GM19099 (cell line): ENCODE data around the gene SWAP70.

ENCODE experiments used
- POLR2A ChIP-seq: IDR thresholded peaks from 3 replicates; pipeline ENCODE4 v1.6.1; 2011; ENCODE audit warnings: low read depth; ENCODE audit not compliant: insufficient read length; ENCODE audit errors: extremely low read depth

Gene SWAP70

DNA sequence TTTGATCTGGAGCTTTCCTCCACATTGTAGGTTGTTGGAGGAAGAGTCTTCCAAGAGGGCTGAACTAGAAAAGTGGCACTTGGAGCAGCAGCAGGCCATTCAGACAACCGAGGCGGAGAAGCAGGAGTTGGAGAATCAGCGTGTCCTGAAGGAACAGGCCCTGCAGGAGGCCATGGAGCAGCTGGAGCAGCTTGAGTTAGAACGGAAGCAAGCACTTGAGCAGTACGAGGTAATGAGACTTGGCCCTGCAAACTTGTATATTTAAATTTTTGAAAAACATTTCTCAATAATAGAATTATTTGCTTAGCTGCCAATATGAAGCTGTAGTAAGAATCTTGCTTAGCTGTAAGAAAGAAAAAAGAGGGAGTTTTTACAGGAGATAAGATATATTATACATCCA, 84.0 kb downstream of the SWAP70 start:
- no peak for TF ChIP-seq POLR2A

DNA sequence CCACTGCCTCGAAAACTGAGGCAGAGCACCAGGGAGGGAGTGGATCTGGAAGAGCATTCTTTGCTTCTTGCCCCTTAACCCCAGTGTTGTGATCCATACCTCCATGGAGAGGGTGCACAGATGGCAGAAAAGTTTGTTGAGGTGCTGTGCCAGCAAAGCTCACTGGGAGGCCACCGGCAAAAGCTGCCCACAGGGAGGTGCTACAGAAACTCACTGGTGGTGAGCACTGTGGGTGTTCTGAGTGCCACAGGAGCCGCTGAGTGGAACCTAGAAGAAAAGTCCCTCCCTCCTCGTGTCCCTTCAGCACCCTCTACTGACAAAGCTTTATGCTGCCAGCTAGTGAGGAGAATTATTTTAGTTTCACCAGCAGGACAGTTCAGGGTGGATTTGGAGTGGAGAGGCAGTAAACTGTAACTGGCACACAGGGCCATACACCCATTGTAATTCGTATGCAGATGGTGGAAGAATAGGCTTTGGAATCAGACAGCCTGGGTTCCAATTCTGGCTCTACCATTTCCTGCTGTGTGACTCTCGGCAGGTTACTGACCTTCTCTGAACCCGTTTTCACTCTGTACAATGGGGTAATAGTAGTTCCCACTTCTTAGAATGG, 84.6 kb downstream of the SWAP70 start:
- no peak for TF ChIP-seq POLR2A

DNA sequence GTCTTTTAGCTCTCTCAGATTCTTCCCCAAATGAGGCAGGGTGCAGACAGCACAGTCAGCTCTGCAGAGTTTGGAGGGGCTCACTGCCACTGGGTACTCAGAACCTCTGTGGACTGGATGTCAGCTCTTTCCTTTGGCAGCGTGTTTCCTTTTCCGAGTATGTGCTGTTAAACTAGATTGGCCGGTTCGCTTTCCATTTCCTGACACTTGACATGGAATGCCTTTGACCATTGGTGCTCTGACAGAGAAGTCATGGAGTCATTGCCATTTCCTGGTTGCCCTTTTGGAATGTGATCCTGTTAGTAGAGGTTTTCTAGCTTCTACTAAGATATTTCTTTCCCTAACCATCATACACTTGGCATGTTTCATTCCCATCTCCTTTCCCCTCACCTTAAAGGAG, 86.7 kb downstream of the SWAP70 start:
- no peak for TF ChIP-seq POLR2A

DNA sequence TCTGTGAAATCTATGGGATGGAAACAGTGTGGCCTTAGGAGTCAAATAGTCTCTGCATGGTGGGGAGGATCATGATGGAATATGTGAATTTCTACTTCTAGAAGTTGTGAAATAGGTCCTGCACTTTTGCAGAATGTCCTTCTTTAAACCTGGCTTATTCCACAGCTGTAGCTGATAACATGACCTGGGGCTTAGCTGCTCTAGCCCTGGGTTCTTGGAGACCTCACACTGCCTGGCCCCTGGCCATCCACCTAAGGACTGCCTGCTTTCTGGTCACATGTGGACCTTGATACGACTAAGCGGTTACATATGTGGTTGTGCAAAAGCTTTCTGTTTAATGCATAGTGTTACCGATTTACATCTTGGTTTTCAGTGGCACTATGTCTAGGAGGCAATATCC, 88.2 kb downstream of the SWAP70 start:
- TF ChIP-seq POLR2A, result no peak

DNA sequence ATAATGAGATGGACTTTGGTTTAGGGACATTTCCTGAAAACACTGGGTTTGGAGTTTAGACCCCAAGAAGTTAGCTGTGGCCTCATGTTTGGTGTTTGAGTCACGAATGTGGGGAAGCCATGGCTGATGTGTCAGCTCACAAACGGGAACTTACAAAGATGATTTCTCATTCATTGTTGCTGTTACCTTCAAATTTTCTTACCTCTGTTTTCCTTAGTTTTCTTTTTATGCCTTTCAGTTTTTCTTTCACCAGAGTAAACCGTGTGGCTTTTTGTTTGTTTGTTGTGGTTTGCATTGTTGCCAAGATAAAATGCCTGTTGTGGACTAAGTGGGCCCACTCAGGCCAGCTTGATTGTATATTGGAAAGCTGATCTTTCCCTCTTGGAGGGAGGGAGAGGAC, 89.1 kb downstream of the SWAP70 start:
- no peak for TF ChIP-seq POLR2A

DNA sequence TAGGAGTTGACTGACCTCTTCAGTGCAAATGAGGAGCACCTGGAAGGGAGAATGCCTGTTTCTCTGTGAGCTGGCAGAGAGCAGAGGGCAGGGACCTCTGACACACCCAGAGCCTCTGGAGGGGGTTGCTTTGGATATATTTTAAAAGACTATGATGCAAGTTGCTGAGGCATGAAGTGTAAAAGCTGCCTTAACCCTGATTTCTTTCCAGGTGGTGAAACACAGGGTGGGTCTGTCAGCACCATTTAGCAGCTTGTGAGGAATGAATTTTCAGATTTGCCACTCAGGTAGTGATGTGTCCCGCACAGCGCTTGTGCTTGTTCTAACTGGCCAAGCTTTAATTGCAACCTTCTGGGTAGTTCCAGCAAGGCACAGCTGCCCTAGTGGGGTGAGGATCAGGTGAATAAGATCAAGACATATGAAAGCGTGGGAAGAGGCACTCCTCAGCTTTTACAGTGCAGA, 90.2 kb downstream of the SWAP70 start:
- no peak for TF ChIP-seq POLR2A

DNA sequence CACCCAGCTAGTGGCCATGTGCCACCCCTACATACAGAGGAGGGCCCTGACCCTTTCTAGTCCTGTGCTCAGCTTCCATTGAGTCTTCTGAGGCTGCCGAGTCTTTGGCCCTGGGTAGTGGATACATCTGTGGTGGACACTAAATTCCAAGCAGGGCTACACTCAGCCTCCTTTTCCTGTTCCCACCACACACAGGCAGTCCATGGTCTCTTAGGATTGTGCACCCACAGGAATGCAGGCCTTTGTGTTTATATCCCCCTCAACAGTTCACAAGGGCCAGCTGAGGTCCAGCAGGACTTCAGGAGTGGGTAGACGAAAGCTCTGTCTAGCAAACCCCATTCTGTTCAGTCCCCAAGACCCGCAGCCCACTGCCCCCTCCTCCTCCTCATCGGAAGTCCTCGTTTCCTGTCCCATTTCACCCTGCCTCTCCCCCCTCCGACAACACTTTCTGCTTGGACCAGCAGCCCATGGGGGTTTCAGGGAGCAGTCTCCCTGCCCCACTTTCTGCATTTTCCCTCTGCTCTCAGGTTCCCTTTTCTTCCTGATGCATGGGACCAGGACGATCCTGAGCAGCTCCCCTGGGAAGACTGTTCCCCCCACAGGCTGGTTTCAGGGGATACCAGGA, 91.8 kb downstream of the SWAP70 start:
- TF ChIP-seq POLR2A, result no peak

DNA sequence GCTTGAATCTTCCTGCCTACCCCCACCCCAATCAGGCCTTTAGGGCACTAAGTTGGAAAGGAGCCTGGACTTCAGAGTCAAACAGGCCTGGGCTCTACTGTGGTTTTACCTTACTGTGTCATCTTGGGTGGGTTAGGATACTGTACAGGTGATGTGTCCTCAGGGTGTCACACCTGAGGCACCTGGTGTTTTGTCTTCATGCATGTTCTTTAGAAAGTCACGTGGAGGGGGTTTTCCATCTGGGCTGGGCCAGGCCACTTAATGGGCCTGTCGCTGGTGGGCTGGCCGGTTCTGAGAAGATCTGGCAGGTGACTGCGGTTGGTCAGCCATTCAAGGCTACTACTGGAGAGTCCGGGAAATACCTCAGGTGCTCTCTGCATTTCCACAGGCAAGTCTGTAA, 92.6 kb downstream of the SWAP70 start:
- TF ChIP-seq POLR2A, result no peak

DNA sequence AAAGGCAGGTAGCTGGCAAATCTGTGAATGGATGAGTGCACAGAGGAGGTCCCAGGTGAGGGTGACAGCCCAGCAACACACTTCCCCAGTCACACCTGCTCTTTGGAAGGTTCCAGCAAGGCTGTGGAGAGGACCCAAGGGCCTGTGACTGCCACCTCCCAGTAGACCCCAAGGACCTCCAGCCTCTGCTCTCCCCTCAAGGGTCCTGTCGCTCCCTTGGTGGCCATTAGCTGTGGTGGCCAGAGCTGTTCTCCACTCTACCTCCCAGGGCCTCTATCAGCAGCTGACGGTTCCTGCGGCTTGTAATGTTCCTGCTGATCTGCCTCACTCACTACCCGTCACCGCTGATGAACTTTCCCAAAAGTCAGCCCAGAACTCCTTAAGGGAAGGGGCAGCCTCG, 93.0 kb downstream of the SWAP70 start:
- TF ChIP-seq POLR2A, result no peak

DNA sequence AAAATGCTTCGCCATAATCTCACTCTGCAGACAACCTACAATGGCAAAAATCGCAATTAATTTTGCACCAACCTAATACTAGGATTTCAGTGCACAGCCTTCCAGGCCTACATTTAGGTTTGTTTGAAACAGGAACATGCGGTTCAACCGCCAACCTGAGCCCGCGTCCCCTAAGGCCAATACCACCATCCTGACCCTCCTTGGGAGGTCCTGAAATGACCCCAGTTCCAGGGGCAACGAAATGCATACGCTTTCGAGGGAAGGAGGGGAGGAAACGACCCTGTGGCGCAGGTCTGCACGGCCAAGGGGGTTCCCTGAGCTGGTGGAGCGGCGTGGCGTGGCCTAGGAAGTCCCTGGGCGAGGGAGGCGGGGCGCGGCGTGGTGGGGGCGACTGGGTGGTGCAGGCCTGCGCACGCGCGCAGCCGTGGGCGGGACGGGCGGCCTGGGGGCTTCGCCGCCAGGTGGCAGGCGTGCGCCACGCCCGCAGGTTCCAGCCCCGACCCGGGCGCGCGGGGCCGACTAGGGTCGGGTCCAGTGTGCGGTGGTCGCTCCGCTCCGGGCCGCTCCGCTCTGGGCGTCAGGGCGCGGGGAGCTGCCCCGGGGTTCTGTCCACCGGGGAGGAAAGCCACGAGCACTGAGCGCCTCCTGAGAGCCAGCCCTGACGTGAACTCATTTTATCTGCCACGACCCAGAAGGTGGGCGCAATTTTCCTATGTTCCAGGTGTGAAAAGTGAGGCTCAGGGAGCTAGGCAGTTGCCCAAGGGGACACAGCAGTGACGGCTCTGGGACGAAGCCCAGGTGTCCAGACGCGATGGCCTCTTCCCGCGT, 94.1 kb downstream of the SWAP70 start:
- peak; percentile 59 for TF ChIP-seq POLR2A

DNA sequence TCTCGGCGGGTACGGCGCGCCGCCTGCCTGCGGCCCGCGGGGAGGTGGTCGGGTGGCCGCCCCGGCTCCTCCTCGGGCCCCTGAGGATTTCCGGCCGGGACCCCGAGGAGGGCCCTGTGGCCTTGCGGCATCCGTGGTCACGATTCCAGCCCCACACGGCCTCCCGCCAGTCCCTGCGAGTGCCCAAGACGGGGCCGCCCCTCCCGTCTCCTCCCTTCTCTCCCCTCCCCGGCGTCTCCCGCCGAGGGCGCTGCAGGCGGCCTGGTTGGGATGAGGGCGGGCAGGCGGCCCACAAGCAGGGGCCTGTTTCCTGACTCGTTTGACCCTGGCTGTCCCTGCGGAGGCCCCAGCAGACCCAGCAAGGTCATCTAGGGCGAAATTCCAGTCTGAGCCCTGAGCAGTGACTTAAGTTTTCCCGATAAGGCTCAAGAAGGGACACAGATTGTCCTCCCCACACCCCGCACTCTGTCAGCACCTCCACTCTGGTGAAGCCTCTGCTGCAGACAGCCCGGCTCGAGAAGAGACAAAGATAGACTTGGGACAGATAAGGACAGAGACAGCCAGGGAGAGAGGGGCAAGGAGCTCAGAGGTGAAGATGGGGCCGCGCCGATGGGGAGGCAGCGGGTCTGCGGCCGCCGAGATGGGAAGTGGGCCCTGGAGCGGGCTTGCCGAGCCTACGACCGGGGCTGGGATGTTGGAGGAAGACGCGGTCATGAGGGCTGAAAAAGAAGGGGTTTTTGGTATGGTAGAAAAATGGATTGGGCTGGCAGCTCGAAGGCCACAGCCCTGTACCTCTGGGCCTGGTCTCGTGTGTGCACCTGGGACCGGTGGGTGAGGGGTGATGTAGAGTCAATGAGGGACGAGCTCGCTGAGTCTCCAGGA, 95.0 kb downstream of the SWAP70 start:
- peak; percentile 0 for TF ChIP-seq POLR2A

DNA sequence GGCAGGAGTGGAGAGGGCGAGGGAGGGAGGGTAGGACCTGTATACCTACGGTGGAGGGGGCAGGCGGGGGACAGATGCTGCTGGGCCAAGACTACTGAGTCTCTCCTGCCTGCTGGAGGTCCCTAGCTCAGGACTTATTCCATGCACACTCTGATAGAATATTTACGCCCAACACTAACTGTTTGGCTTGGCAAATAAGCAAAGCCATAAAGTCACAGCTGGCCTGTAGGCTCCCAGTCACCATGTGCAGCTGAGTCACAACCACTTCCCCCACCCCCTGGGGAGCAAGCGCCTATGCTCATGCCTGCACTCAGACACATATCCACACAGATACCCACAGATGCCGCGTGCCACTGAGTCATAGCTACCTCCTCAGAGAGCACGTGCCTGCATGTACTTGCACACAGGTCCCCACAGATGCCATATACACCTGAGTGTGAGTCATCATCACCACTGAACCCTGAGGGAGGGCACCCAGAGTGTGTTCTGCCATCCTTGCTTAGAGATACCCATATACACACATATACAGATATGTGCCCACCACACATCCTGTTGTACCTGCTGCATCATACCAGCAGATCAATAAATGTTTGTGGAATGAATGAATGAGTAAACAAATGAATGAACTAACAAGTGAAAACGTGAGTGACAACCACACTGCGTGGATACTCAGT, 95.8 kb downstream of the SWAP70 start:
- TF ChIP-seq POLR2A, result no peak

DNA sequence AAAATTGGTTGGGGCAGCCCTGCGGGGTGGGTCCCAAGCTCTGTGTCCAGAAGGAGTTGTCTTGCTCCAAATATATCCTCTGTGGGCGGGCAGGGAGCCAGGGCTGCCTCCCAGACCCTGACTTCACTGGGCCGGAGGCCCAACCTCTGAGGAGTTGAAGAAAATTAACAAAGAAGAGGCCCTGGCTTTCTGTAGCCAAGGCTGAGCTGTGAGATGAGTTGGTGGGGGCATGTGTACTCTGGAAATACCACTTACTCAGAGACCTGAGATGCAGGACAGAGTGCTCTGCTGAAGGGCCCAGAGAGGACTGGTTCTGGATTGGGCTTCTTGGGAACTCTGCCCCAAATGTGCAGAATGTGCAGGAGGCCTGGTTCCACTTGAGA, 96.3 kb downstream of the SWAP70 start:
- no peak for TF ChIP-seq POLR2A

DNA sequence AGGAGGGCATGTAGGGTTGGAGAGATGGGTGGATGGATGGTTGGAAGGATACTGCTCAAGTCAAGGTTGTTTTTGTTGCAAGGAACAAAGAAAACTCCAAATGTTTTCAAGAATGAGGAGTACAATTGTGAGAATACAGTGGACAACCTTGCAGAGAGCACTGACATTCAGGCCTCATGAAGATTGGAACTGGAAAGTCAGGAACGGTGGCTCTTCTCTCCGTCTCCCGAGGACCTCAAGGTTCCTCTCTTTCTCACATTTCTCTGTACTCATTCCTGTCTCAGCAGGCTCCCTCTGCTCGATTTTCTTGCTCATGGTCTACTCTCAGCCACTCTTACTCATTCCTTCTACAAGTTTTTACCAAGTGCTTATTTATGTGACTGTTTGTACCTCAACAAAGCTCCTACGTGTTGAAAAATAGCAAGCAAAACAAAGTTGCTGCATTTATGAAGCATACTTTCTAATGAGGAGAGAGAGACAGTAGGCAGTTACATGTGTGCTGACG, 97.6 kb downstream of the SWAP70 start:
- no peak for TF ChIP-seq POLR2A

DNA sequence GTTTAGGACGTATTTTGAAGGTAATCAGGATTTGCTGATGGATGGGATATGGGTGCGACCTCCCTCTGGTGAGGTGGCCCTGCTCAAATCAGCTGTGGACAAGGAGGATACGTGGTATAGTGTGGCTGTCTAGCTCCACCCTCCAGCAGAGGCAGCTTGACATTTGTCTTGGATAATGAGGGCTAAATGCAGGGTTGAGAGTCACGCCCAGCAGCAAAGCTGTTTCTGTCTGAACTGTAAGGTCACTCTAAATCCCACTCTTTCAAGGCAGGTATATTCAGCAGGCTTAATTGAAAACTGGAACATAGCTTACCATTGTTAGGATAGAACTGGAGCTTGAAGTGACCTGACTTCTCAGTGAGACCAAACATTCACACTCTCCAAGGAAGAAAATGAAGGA, 98.7 kb downstream of the SWAP70 start:
- TF ChIP-seq POLR2A, result no peak

DNA sequence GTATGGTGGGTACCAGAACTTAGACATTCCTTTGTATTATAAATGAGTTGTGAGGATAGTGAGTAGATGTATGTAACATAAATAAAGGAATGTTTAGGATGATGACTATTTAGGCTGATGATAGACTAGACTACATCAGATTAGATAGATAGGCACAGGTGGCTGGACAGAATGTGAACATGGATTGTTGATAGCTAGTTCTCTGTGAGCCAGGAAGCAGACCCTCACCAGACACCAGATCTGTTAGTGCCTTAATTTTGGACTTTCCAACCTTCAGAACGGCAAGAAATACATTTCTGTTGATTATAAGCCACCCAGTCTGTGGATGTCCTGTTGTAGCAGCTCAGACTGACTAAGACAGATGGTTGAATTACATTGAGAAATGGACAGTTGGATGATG, 99.4 kb downstream of the SWAP70 start:
- TF ChIP-seq POLR2A, result no peak
